GM12801 (cell line): Measurements from ENCODE around the gene AP1M2.

Source experiments
- CTCF ChIP-seq: IDR thresholded peaks from one replicate; pipeline ENCODE4 v1.5.1; 2011; ENCODE audit warnings: control low read depth; ENCODE audit not compliant: insufficient read length; ENCODE audit errors: extremely low read depth

Gene AP1M2

DNA sequence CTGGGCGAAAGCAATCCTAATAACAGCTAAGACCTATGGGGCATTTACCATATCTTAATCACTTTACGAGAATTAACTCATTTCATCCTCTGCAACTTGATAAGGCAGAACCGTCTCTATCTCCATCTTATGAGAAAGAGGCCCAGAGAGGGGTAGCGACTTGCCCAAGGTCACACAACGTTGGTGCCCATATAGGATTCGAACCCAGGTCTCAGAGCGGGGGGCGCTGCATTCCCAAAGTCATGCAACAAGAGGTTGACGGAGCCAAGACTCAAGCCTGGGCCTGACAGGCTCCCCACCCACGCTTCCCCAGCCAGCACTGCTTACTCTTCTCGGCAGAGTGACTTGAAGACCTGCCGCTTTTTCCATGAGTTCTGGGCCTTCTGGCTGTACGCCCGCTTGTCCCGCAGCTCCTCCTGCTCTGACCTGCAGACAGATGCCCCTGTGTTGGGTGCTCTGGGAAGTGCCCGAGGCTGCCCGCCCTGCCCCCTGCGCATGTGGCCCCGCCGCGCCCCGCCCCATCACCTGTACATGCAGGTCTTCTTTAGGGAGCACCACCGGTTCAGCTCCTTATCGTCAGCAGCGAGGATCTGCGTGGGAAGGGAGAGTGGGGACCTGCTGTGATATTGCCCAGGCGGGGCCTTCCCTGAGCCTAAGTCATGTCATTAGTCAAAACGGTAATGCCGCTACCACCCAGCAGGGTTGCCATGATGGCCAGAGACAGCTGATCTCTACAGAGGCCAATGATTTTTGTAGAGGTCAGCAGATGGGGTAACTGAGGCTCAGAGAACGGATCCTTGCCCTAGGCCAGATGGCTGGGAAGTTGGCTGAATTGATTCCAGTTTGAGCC, 32.1 kb downstream of the AP1M2 start:
- no peak for TF ChIP-seq CTCF

DNA sequence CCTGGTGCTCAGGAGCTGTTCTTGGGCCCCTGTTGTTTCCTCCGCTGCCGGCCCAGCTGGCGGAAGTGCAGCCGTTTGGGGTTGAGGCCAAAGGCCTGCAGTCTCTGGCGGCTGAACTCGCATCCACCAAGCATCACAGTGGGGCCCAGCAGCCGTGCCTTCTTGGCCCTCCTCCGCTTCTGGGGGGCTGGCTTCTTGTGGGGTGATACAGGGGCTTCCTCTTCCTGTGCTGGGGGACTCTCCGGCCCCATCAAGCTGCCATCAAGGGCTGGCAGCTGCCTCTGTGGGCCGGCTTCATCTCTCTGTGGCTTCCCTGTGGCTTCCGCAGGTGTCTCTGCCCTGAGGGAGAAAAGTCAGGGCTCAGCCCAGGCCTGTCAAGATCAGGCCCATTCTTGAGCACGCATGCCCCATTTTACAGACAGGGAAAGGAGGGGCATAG, 33.1 kb downstream of the AP1M2 start:
- no peak for TF ChIP-seq CTCF

GRCh38 chr19:10553087-10553667, 33.9 kb downstream of the AP1M2 start:
- no peak for TF ChIP-seq CTCF

- TF ChIP-seq CTCF: no peak
These were observed 34.5 kb downstream of the AP1M2 start for GRCh38 chr19:10552510-10553053.

- no peak for TF ChIP-seq CTCF
These were observed 35.3 kb downstream of the AP1M2 start for GRCh38 chr19:10551698-10552301.

DNA sequence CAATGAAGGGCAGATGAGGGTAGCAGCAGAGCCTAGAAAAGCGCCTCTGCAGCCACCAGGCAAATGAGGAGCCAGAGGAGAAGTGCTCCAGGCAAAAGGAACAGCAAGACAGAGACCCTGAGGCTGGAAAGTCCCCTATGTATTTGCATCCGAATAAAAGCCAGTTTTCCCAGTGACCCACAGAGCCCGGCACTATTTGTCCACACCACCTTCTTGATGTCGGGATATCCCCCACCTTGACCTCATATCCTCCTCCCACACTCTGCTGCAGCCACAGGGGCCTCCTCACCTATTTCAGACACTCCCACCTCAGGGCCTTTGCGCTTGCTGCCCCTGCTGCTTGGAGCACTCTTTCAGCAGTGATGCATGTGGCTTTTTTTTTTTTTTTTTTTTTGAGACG, 36.8 kb downstream of the AP1M2 start:
- no peak for TF ChIP-seq CTCF

GRCh38 chr19:10549733-10550132, 37.4 kb downstream of the AP1M2 start:
- TF ChIP-seq CTCF: no peak
